Raji (cell line): ENCODE results near the gene EHBP1.

Experiments used
- POLR2A ChIP-seq: IDR thresholded peaks from 2 replicates; pipeline ENCODE4 v1.6.1; 2011; ENCODE audit warnings: low read depth, low read length, control low read depth; ENCODE audit not compliant: insufficient read depth

Gene EHBP1

DNA sequence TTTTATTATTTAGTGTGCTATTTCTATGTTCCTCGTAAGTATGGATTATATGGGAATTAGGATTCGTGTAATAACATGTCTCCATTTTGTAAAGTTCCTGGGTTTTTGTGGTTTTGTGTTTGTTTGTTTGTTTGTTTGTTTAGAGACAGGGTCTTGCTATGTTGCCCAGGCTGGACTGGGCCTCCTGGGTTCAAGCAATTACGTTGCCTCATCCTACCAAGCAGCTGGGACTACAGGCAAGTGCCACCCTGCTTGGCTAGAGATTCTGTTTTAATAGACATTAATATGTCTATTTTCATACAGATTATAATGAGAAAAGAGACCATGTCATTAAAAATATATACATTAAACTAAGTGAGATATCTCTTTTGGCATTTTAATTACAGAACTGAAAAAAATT, 309.9 kb downstream of the EHBP1 start:
- TF ChIP-seq POLR2A = no peak

DNA sequence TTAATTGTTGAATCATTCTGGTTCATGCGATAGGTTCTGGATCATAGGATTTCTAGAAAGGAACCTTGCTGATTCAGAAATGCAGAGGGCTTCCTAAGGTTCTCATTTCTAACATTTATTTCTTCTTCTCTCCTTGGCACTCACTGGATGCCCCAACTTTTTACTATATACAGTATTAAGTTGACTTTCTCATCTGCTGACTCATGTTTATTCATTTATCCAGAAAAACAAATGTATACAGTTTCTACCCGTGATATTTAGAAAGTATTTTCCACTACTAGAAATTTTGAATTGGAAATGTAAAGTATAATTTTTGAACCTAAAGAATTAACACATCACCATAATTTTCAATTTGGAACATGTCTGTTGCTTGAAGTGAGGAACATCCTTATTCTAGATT, 312.9 kb downstream of the EHBP1 start:
- no peak for TF ChIP-seq POLR2A

DNA sequence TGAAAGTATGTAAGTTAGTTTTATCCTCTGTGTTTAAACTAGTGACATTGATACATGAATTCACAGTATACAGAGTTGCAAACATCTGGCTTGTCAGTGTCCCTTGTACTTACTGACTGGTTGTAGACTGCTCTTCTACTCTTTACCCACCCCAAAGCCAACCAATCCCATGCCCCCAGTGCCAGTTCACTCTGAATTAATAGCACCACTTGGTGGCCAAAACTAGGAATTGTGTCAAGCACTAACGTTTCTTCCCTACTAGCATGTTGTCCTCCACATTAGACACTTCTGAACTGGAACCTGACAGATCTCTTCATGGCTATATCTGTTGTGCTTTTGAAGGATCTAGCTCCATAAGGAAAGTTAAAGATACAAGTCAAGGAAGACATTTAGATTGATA, 317.9 kb downstream of the EHBP1 start:
- no peak for TF ChIP-seq POLR2A

DNA sequence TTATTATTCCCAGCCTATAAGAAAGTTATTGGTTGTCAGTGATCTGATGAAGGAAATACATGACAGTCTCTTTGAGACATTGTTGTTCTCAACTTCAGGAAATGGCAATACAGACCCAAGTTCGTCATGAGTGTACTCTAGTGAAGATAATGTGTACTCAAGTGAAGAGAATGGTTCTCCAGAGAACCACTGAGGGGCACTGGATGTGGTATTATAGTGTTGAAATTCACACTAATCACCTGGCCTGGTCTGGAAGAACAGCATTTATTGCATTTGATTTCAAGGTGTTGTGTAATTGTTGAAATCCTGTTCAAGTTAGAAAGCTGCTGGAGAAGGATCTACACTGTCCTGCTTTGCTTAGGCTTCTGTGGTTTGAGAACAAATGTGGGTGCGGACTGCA, 321.7 kb downstream of the EHBP1 start:
- TF ChIP-seq POLR2A = no peak

DNA sequence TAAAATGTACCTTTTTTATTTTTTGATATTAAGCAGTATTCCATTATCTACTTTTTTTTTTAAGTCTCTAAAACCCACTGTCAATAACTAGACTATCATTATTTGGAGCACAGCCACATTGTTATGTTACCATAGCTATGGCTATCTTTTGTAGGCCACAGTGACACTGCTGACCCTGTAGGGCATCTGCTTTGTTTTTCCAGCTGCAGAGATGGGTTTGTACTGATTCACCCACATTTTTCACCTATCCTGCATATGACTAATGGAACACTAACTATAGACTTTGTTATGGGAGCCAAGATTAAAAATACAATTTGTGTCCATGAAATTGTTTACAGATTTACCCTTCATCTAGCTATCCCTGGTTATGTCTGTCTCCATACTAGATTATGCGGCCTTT, 323.5 kb downstream of the EHBP1 start:
- TF ChIP-seq POLR2A = no peak

DNA sequence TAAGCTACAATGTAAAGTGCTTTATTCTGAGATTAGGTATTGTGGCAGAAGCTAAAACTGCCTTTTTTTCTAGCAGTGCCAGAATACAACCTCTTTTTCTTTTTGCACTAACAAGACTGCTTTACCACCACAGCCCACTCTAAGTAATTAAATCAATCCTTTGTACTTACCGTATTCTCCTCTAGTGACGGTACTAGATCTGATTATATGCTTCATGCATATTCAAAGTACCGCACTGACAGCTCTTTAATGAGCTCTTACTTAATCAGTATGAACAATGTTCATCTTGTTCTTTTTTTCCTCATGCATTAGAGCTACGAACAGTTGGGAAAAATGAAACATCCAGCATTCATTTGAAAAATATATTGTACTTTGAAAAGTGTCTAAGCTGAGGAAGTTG, 329.0 kb downstream of the EHBP1 start:
- no peak for TF ChIP-seq POLR2A

DNA sequence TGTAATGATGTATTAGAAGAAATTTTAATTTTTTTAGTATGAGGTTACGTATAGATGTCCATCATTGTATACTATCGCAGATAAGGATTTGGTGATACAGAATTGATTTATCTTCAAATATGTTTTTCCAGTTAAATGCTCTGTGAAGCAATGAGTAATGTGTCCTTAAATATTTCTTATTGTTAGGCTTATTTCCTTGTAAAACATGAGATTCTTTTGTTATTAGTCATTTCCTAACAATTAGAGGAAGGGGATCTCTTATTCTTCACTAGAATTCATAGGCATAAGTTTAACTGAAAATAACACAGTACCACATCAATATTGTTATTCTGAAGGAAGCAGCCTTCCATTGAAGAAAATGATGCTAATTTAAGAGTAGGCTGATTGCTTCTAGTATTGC, 329.7 kb downstream of the EHBP1 start:
- TF ChIP-seq POLR2A = no peak

DNA sequence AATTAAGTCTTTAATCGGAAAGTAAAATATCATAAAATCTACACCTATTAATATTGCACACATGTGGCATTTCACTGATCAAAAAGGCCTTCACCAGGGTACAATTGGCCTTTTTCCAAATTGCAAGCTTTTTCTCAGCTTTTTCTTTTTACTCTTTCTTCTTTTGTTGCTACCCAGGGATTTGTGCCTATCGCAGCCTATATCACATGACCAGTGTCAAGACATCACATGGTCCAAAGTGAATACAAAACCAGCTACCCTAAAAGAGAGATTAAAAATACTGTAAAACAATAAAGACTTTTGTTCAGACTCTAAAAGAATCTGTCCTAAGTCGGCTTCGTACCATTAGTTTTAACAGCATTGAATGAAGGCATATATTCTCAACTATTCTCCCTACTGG, 330.1 kb downstream of the EHBP1 start:
- TF ChIP-seq POLR2A = no peak

DNA sequence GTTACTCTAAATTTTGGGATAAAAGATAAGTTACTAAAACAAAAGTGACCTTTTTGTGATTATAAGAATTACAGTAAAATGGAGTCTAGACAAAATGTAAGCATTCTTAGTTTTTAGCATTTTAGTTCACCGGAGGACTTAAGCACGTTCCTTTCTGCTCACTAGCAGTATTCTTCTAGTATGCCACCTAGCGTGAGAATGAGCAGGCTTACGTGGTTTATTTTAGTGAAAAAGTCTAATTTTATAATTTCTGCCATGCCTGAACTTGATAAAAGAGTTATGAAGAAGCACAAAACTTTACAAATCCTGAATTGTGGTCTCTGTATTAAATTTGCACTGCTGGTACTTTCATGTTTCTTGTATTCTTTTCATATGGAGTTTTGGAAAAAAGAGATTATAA, 332.5 kb downstream of the EHBP1 start:
- no peak for TF ChIP-seq POLR2A

DNA sequence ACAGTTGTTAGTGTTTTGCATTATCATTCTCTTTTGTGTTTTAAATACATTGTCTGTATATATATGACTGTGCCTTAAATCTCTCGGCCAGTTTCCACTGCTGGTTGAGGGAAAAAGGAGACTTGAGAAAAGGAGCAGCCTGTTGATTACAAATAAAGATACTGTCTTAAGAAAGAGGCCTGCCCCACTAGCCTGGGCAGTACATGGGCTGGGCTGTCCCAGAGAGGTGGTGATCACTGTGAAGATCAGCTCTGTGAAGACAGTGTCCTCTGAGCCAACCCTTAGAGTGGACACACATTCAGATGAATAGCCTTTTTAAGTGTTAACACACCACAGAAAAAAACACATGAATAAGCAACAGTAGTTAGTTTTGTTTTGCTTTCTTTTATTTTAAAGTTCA, 335.1 kb downstream of the EHBP1 start:
- no peak for TF ChIP-seq POLR2A

DNA sequence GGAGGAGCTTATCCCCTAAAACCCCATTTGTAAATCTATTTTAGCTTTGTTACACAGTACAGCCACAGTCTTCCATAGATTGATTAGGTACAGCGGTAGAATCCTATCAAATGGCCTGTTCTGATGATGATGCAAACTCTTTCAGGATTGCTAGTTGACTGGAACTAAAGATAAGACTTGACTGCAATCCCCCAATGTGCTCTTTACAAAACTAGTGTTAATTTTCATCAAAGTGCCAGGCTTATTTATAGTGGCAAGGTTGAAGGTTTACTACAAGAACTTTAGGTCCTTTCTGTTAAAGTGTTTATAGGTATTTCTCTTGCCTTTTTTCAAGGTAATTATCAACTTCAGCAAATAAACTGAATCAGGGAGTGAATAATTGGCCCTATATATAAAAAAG, 336.1 kb downstream of the EHBP1 start:
- no peak for TF ChIP-seq POLR2A

DNA sequence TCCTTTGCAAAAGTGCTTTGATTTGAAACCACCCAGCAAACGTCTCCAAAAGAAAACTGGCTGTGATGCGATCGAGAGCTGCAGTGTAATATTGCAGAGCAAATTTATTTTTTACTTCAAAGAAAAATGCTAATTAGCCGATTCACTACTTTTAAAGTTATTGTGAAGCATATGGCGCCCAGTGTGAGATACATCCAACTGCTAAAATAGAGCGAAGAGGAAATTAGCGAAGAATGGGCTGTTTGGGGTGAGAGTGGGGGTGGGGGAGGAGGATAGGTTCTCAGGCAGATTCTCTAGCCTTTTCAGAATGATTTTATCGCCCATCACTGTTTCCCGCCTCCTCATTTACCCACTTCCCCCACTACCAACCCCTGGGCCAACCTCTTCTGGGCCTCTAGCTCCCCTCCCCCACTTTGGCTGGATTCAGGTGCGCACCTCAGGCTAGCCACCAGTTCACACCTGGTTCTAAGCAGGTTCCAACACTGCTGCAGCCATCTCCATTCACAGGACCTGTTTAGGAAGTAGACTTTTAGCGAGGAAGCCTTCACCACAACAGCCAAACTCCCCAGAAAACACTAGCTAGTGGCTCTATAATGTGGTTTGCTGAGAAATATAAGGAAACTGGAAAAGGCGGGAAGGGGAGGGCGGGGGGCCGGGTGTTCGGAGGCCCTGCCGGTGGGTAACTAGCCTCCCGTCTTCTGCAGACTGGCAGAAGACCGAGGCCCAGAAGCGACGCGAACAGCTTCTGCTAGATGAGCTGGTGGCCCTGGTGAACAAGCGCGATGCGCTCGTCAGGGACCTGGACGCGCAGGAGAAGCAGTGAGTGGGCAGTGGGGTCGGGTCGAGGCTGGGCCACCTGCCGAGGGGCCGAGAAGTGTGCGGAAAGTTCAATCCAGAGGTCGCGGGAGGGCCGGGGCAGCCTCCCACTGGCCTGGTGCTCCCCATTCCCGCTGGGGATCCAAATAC, 339.1 kb downstream of the EHBP1 start:
- no peak for TF ChIP-seq POLR2A

DNA sequence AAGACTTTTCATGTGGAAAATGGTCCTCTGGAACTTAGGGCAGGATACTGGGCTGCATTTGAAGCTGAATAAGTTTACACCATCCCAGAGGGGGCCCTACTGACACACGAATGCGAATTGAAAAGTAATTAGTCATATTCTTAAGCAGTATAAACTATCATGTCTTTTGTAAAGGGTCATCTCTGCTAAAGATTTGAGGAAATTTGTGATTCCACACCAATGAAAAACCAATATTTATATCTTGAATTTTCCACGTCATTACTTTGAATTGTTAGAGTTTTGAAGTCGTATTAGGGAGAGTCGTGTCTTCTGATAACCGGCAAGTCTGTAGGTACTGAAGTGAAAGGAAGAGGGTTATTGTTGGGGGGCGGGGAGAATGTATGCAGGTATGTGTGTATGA, 341.0 kb downstream of the EHBP1 start:
- no peak for TF ChIP-seq POLR2A

DNA sequence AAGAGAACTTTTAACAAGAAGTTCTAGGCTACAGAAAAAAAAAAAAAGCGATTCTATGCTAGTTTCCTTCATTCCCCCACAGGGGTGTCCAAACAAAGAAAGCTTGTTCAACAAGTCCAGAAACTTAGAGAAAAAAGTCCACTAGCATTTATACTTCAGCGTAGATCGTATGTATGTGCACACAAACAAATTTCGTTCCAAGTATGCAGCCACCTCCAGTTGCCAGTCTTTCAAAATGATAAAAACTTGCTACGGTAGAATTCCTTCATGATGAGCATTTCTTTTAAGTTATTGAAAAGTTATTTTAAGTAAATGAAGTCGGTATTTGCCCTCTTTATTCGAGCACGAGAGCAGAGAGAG, 341.4 kb downstream of the EHBP1 start:
- TF ChIP-seq POLR2A = no peak

DNA sequence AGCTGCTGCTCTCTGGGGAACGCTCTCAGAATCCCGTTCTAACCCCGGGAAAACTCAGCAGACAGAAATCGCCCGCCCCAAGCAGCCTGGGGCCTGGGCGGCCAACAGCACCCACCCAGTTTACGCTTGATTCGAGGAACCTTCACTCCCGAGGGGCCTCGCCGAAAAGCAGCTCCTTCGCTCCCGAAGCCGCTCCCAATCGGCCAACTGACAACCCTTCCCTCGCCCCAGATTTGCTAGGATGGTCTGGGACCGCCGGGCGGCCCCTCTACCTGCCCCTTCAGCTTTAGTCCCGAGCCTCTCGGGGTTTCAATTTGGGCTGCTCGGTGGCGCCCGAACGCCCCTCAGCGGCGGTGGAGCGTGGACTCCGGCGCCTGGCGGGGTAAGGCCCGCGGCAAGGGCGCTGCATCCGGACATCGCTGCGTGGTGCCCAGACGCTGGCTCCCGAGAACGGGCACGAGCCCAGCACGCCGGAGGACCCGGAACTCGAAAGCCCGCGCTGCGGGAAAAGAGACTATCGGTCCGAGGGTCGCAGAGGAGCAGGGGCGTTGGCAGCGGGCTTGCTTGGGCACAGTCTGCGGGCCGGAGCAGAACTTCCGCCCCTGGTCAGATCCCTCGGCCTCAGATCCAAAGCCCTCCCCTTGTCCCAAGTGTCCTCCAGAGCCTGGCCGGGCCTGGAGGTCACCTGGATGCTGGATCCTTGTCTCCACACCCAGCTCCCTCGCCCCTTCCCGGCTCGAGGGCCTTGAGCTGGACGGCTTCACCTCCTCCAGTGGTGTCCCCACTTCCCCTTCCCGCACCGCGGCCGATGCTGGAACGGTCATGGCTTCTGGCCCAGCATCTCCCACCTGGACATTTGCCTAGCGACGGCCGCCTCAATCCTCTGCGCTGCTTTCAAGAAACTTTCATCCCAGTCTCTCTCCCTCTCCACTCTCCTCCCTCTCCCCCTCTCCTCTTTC, 342.1 kb downstream of the EHBP1 start:
- TF ChIP-seq POLR2A = no peak
